ENCODE measurements around the gene TDRKH. TPM values are rescaled to one million over a fixed set of nuclear protein-coding genes. Genes with fewer than 3 reads are reported as not detected.

Gene TDRKH
- total RNA-seq, 2 experiments from 2014 or later, result 10.2 to 21.1 TPM

- intact Hi-C loops (cut with micrococcal nuclease; ENCODE audit: unreplicated experiment), result no loop called here
- Histone ChIP-seq H2AFZ (ENCODE audit: low read length) (no peak overlapping the region), H3K9me3 (ENCODE audit: low read length) (no peaks in the 10 kb centered on the region), H3K9me2 (ENCODE audit: insufficient read depth, low read length) (no peaks in the 10 kb centered on the region), H3K4me3 (ENCODE audit: low read depth, low read length, poor library complexity, severe bottlenecking) (no peak overlapping the region), H3K4me2 (ENCODE audit: low read length) (no peak overlapping the region), H3K27ac (ENCODE audit: low read depth, low read length, poor library complexity, severe bottlenecking) (no peak overlapping the region), H3K79me2 (ENCODE audit: insufficient read depth, low read depth, low read length) (no peaks in the 10 kb centered on the region), H3K4me1 (ENCODE audit: insufficient read depth, low read length, poor library complexity, severe bottlenecking) (peaks cover 8% of the 10 kb centered on the region), H4K20me1 (ENCODE audit: insufficient read depth, low read length) (no peaks in the 10 kb centered on the region), H3K36me3 (ENCODE audit: insufficient read depth, low read length) (no peaks in the 10 kb centered on the region)
- BruUV-seq (replicated peaks), result no TSS peak
- DNase-seq (ENCODE audit: low spot score), result no peak
- TF ChIP-seq EZH2phosphoT487 (IDR thresholded peaks at IDR 0.05; ENCODE audit: borderline replicate concordance, low read depth, low read length) (no peak), CTCF (conservative IDR thresholded peaks at IDR 0.05; ENCODE audit: low read length) (no peak)
- ChIA-PET CTCF (ENCODE audit: unreplicated experiment) (no interaction called here), POLR2A (no interaction called here)
These were observed 11.5 kb upstream of the TDRKH start for GRCh38 chr1:151801846-151802245.

GRCh38 chr1:151801310-151801820, 11.1 kb upstream of the TDRKH start:
- peaks cover 8% of the 10 kb centered on the region for H3K4me1 ChIP-seq (ENCODE audit: insufficient read depth, low read length, poor library complexity, severe bottlenecking)
- TF ChIP-seq CTCF (conservative IDR thresholded peaks at IDR 0.05; ENCODE audit: low read length) (no peak), EZH2phosphoT487 (IDR thresholded peaks at IDR 0.05; ENCODE audit: borderline replicate concordance, low read depth, low read length) (no peak)
- H3K9me3 ChIP-seq (ENCODE audit: low read length), result no peaks in the 10 kb centered on the region
- ChIA-PET POLR2A (no interaction called here), CTCF (ENCODE audit: unreplicated experiment) (no interaction called here)
- H4K20me1 ChIP-seq (ENCODE audit: insufficient read depth, low read length), result no peaks in the 10 kb centered on the region
- intact Hi-C loops (cut with micrococcal nuclease; ENCODE audit: unreplicated experiment), result no loop called here
- BruUV-seq (replicated peaks), result no TSS peak
- no peak overlapping the region for H3K27ac ChIP-seq (ENCODE audit: low read depth, low read length, poor library complexity, severe bottlenecking)
- no peak overlapping the region for H3K4me2 ChIP-seq (ENCODE audit: low read length)
- H3K79me2 ChIP-seq (ENCODE audit: insufficient read depth, low read depth, low read length), result no peaks in the 10 kb centered on the region
- H3K36me3 ChIP-seq (ENCODE audit: insufficient read depth, low read length), result no peaks in the 10 kb centered on the region
- no peak overlapping the region for H3K4me3 ChIP-seq (ENCODE audit: low read depth, low read length, poor library complexity, severe bottlenecking)
- no peak overlapping the region for H2AFZ ChIP-seq (ENCODE audit: low read length)
- H3K9me2 ChIP-seq (ENCODE audit: insufficient read depth, low read length), result no peaks in the 10 kb centered on the region
- no peak for DNase-seq (ENCODE audit: low spot score)

GRCh38 chr1:151800830-151801229, 10.5 kb upstream of the TDRKH start:
- POLR2A ChIA-PET, result no interaction called here
- no peaks in the 10 kb centered on the region for H3K79me2 ChIP-seq (ENCODE audit: insufficient read depth, low read depth, low read length)
- no peaks in the 10 kb centered on the region for H4K20me1 ChIP-seq (ENCODE audit: insufficient read depth, low read length)
- H3K36me3 ChIP-seq (ENCODE audit: insufficient read depth, low read length), result no peaks in the 10 kb centered on the region
- intact Hi-C loops (cut with micrococcal nuclease; ENCODE audit: unreplicated experiment), result no loop called here
- no peaks in the 10 kb centered on the region for H3K9me3 ChIP-seq (ENCODE audit: low read length)
- no peak overlapping the region for H2AFZ ChIP-seq (ENCODE audit: low read length)
- no TSS peak for BruUV-seq (replicated peaks)
- H3K27ac ChIP-seq (ENCODE audit: low read depth, low read length, poor library complexity, severe bottlenecking), result no peak overlapping the region
- H3K4me1 ChIP-seq (ENCODE audit: insufficient read depth, low read length, poor library complexity, severe bottlenecking), result peaks cover 8% of the 10 kb centered on the region
- no peak overlapping the region for H3K4me3 ChIP-seq (ENCODE audit: low read depth, low read length, poor library complexity, severe bottlenecking)
- no peak overlapping the region for H3K4me2 ChIP-seq (ENCODE audit: low read length)
- TF ChIP-seq EZH2phosphoT487 (IDR thresholded peaks at IDR 0.05; ENCODE audit: borderline replicate concordance, low read depth, low read length) (no peak), CTCF (conservative IDR thresholded peaks at IDR 0.05; ENCODE audit: low read length) (no peak)
- no peaks in the 10 kb centered on the region for H3K9me2 ChIP-seq (ENCODE audit: insufficient read depth, low read length)
- DNase-seq (ENCODE audit: low spot score), result no peak
- CTCF ChIA-PET (ENCODE audit: unreplicated experiment), result no interaction called here

All from OCI-LY7 (cell line).